Epidermal melanocyte (primary cell): Measurements from ENCODE around the gene KRTAP2-3.
"Not testable (repeated sequence)": the region's sequence is repeated elsewhere in the genome, so short reads cannot be mapped to it uniquely, and the experiment has no call there.

Experiments used
- DNase-seq: peaks from one replicate; pipeline ENCODE4 v3.0.0; 2011; ENCODE audit warnings: low spot score; ENCODE audit not compliant: insufficient read length

Gene KRTAP2-3

DNA sequence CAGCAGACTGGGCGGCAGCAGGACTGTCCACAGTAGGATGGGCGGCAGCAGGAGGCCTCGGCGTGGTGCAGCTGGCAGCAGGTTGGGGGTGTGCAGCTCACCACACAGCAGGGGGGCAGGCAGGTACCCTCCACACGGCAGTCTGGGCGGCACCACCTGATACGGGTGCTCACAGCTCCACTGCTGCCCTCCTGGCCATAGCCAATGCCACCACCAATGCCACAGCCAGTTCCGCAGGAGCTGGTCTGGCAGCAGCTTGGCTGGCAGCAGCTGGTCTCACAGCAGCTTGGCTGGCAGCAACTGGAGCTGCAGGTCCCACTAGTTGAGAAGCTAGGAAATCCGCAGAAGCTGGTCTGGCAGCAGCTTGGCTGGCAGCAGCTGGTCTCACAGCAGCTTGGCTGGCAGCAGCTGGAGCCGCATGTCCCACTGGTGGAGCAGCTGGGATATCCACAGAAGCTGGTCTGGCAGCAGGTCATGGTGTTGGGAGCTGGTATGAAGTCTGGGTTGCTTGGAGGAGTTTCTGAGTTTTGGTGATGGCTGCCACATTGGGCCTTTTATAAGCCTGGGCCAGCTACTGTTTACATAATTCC lies 25.5 kb downstream of the KRTAP2-3 start, which contains the start of gene KRTAP1-3:
Gene KRTAP1-3, minus strand, starts transcription at position 529 of the 590 bp plus-strand sequence. Its CDS starts 53 bp downstream, at position 476.
- DNase-seq = not testable (repeated sequence)

DNA sequence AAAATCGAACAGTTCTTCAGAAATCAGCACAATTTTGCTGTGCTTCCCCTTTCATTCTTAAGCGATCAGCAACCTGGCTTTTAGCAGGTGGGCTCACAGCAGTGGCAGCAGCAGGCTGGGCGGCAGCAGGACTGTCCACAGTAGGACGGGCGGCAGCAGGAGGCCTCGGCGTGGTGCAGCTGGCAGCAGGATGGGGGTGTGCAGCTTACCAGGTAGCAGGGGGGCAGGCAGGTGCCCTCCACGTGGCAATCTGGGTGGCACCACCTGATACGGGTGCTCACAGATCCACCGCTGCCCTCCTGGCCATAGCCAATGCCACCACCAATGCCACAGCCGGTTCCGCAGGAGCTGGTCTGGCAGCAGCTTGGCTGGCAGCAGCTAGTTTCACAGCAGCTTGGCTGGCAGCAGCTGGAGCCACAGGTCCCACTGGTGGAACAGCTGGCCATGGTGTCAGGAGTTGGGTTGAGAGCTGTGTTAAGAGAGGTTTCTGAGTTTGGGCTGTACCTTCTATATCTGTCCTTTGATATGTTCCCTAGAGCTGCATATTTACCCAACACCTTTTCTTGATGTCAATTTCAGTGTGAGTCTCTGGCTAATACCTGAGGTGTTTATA lies 30.2 kb downstream of the KRTAP2-3 start, which contains the start of gene KRTAP1-4:
Gene KRTAP1-4, minus strand, starts transcription at position 563 of the 613 bp plus-strand sequence. Its CDS starts 117 bp downstream, at position 446.
- DNase-seq = no peak

DNA sequence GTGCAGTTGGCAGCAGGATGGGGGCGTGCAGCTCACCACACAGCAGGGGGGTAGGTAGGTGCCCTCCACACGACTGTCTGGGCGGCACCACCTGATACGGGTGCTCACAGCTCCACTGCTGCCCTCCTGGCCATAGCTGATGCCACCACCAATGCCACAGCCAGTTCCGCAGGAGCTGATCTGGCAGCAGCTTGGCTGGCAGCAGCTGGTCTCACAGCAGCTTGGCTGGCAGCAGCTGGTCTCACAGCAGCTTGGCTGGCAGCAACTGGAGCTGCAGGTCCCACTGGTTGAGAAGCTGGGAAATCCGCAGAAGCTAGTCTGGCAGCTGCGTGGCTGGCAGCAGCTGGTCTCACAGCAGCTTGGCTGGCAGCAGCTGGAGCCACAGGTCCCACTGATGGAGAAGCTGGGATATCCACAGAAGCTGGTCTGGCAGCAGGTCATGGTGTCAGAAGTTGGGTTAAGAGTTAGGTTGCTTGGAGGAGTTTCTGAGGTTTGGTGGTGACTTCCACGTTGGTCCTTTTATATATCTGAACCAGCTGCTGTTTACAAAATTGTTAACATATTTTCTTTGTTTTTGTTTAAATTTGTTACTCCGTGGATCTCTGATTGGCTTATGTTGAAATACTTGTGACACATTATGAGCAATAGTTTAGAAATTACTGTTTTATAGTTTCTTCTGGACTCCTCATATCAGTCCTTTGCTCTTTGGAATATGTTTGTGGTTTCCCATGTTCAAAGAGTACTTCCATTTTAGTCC lies 33.0 kb downstream of the KRTAP2-3 start, which contains the start of gene KRTAP1-5:
Gene KRTAP1-5, minus strand, starts transcription at position 494 of the 757 bp plus-strand sequence. Its CDS starts 53 bp downstream, at position 441.
- DNase-seq = no peak

DNA sequence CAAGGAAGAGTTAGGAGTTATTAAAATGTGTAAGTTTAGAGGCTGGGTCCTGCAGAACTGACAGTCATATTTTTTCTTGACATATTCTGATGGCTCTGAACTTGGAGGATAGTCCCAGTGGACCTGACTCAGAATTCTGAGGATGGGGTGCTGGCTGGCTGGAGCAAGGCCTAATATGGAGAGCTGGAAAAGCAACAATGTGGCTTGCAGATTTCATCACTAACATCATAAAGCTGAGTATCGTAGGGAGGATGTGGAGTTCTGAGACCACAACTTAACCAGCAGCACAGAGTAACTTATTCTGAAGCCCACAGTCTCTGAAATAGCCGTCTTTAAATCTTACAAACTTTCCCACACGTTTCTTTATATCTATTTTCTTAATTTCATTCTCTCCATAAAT lies 35.2 kb downstream of the KRTAP2-3 start:
- DNase-seq = no peak

DNA sequence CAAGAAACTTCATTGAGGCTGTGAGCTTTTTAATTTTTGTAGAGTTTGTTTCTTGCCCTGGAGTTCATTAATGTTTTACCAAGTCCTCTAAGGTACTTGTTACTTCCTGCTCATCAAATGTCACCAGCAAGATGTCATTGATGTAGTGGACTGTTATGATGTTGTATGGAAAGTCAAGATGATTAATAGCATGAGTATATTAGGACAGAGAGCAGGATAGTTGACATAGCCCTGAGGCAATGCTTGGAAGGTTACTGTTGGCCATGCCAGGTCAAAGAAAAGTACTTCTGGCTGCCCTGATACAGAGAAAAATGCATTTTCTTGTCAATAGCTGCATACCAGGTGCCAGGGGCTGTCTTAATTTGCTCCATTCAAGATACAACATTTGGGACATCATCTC lies 39.6 kb downstream of the KRTAP2-3 start:
- no peak for DNase-seq

DNA sequence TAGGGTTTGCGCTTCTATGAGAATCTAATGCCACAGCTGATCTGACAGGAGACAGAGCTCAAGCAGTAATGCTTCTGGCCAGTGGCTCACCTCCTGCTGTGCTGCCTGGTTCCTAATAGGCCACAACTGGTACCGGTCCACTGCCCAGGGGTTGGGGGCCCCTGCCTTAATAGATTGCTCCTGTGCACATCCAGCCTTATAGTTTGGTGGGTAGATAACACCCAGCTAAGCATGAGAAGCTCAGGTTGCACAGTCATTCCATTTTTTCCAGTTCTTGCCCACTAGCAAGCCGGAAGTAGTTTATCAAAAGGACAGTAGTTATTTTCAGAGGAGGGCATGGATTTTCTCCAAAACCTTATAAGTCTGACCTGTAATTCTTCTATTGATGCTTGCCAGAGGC lies 40.5 kb downstream of the KRTAP2-3 start:
- DNase-seq = no peak

DNA sequence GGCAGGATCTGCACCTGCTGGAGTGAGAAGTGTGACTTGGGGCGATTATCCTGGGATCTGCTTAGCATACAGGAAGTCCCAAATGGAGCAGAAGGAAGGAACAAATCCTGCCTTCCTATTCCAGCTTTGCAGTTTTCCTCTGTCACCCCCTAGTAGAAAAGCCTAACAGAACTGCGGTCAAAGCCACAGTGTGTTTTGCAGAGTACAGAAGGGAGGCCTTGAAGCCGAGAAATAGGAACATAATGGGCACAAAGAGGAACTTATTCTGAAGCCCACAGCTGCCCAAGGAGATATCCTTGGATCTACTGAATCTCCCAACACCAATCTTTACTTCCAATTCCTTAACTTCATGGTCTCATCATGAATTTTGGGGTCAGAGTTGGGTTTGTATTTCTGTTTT lies 41.4 kb downstream of the KRTAP2-3 start:
- no peak for DNase-seq

DNA sequence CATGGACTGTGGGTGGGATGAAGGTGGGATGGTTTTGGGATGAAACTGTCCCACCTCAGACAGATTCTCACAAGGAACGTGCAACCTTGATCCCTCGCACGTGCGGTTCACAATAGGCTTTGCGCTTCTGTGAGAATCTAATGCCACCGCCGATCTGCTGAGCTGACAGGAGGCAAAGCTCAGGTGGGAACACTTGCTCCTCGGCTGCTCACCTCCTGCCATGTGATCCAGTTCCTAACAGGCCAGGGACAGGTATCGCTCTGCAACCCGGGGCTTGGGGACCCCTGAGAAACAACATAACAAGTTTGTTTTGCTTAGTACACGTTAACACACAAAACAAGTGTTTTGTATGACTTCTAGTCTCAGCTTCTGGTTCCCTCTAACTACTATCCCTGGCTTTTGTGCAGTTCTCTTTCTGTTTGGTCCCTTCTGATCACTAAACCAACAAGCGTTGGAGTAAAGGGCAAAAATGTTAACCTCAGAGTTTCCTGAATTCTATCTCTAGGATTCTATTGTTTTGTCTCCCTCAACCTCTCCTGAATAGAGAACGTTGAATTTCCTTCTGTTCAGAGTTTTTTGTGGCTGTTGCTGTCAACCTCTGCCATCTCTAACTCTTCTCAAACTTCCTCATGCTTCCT lies 43.2 kb downstream of the KRTAP2-3 start:
- DNase-seq = no peak

DNA sequence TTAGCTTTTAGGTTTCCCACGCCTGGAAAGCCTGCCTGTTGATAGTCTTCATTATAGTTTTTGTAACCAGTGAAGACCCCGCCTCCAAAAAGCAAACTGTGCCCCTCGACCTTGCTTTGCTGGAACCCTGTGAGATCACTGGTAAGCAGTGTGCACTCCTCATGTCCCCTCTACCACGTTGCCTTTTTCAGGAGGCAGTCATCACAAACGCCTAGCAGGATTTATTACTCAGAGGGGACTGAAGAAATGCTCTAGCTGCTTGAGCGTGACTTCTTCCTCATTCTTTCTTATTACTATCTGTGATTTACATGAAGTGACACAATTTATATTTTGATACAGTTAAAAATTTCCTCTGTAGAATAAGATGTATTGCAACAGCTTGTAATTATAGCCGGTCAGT lies 44.5 kb downstream of the KRTAP2-3 start:
- no peak for DNase-seq

DNA sequence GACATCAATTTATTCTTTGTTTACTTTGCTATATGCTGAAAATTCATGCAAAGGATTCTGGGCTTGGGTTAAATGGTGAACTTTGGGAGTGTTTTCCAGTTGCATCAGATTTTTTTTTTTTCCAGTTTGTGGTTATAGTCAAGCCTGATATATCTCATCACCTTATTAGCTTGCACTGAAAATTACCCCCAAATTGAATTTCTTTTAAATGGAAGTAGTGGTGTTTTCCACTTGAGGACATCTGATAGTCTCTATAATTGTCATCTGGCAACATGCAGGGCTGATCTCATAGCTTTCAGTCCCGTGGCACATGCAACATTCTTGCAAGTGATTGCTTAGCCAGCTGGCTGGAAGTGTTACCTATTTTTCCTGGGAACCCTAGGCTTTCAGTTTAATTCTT lies 46.3 kb downstream of the KRTAP2-3 start:
- DNase-seq = no peak

DNA sequence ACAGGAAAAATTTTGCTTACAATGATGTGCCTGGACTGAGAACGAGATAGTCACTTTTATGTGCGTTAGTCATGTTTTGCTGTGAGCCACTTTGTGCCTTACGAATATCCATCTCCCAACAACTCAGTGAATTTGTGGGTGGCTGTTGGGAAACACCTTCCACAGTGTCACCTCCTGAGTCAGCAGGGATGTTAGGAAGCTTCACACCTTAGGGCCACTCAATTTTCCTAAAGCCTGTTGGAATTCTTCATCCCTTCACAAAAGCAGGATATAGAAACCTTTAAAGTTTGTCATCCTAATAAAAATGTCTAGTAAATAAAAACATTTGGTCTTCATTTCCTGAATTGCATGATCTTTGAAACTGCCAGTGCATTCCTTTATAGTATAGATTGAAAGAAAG lies 46.7 kb downstream of the KRTAP2-3 start:
- no peak for DNase-seq

DNA sequence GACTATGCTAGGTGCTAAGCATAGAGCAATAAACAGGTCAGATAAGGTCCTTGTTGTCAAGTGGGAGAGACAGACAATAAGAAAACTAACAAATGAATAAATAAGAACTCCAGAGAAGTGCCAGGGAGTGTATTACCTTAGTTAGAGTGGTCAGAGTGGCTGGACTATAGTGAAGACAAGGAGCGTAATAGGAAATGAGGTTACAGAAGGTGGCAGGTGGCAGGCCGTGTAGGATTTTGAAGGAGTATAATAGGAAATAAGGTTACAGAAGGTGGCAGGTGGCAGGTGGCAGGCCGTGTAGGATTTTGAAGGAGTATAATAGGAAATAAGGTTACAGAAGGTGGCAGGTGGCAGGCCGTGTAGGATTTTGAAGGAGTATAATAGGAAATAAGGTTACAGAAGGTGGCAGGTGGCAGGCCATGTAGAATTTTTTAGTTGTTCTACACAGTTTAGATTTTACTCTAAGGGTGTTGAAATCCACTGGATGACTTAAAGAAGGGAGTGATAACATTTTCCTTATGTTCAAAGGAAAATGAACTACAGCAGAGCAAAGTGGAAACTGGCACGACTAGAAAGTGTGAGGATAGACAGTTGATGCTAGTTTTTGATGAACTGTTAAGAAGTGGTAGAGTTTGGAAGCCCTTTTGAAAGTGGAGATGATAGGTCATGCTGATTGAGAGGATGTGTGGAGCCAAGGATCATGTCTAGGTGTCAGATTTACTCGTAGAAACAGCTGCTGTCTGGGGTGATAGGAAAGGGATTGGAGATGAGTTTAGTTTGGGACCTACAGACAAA lies 47.4 kb downstream of the KRTAP2-3 start:
- DNase-seq = no peak

DNA sequence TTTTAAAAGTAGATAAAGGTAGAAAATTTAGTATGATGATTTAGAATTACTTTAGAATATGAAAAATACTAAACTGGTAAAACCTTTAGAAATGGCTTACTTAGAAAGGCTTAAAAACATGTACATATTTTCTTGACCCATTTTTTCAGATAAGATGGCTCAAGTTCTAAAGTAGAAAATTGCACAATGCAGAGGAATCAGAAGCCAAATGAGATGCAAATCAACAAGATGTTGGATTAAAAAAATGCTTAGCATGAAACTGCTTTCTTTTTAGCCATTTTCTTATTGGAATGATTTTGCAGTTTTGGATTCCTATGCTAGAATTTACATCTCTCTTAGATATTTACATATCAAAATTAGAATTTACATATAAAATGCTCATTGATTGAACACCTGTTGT lies 49.5 kb downstream of the KRTAP2-3 start:
- DNase-seq = no peak

DNA sequence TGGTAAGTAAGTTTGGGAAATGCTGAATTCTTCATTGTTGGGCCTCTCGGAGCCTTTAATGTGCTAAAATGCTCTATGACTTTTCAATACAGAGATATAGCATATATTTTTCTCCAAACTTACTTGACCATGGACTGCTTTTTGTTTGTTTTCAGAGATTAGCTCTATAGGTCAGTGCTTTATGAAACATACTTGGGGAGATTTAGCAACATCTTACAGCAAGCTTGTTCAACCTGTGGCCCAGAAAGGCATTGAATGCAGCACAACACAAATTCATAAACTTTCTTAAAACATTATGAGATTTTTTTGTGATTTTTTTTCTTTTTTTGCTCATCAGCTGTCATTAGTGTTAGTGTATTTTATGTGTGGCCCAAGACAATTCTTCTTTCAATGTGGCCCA lies 50.0 kb downstream of the KRTAP2-3 start:
- DNase-seq = no peak

DNA sequence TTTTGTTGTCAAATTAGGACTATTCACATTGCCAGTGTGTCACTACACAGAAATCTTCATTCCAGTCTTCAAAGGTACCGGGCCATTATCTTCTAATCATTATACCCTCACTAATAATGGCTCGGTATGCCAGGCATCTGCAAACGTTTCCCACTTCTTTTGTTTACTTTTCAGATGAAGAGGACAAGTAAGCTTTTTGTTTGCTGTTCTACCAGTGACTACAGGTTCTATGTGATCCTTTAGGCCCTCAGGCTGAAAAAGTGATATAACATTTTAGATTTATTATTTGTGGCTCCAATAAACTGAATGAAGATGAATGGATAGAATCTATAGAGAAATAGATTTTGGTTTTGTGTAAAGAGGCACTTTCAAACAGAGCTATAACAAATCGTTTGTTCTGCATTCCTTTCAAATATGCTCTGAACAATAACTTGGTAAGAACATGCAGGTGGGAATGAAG lies 50.6 kb downstream of the KRTAP2-3 start:
- DNase-seq = no peak
